PC-3 (cell line): Measurements from ENCODE around the gene HOXD3.

Source experiments
- EZH2phosphoT487 ChIP-seq: fragments of 300-600 bp; sonication (generic); IDR thresholded peaks from 2 replicates; pipeline ENCODE4 v1.6.1; 2018; ENCODE audit warnings: mild to moderate bottlenecking, antibody characterized with exemption, low read length, borderline replicate concordance
- TF ChIP-seq, protein P1 (sequence below): fragments of 300-600 bp; sonication (generic); conservative IDR thresholded peaks from 2 replicates; pipeline ENCODE4 v1.5.1; 2017; ENCODE audit warnings: antibody characterized with exemption, low read depth, mild to moderate bottlenecking, low read length

DNA sequence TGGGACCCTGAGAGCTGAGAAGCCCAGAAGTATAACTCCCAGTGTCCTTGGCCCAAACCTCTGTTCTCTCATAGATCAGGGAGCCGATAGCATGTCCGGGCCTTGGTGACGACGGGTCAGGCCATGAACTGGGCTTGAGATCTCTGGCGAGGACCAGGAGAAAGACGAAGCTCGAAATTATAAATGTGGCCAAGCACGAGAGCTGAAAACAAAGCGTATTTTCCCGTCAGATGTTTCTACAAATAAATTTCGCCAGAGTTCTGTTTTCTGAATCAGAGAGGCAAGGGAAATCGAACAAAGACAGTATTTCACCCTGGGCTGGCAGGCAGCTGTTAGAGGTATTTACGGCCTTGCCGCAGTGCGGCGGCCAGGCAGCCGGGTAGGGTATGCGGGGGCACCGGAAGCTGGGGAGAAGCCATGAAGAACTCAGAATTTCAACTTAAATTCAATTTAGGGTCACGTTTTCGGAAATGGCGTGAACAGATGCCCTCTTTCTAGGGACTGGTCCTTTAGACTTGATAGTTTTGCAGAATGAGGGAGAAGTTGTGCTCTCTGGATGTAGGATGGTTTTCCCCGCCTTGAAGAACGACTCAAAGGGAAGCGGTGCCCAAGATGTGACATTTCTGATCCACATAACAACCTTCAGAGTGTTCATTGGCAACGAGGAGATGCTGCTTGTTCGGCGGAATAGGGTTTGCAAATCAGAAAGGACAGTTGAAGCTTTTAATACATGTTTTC lies 18.0 kb upstream of the HOXD3 start:
- TF ChIP-seq, protein P1, sequence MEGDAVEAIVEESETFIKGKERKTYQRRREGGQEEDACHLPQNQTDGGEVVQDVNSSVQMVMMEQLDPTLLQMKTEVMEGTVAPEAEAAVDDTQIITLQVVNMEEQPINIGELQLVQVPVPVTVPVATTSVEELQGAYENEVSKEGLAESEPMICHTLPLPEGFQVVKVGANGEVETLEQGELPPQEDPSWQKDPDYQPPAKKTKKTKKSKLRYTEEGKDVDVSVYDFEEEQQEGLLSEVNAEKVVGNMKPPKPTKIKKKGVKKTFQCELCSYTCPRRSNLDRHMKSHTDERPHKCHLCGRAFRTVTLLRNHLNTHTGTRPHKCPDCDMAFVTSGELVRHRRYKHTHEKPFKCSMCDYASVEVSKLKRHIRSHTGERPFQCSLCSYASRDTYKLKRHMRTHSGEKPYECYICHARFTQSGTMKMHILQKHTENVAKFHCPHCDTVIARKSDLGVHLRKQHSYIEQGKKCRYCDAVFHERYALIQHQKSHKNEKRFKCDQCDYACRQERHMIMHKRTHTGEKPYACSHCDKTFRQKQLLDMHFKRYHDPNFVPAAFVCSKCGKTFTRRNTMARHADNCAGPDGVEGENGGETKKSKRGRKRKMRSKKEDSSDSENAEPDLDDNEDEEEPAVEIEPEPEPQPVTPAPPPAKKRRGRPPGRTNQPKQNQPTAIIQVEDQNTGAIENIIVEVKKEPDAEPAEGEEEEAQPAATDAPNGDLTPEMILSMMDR, result no peak
- no peak for TF ChIP-seq EZH2phosphoT487
